OCI-LY3 (cell line): ENCODE measurements around the gene PCNX3.

Experiments
- H2AFZ ChIP-seq: fragments of 200-600, 300-600 bp; shearing (Covaris generic); 2 replicates; pipeline ENCODE4 v1.6.0; 2014; ENCODE audit warnings: antibody characterized with exemption, low read depth, low read length
- H3K27ac ChIP-seq: fragments of 200-600, 300-600 bp; sonication (generic); 2 replicates; pipeline ENCODE4 v1.5.1; 2014; ENCODE audit warnings: mild to moderate bottlenecking, low read length, moderate library complexity, mixed read lengths
- H3K27me3 ChIP-seq: fragments of 200-600, 300-600 bp; sonication (generic); 2 replicates; pipeline ENCODE4 v1.6.1; 2014; ENCODE audit warnings: low read depth, low read length, mixed read lengths
- H3K36me3 ChIP-seq: fragments of 200-600, 300-600 bp; sonication (generic); replicated peaks from 2 replicates; pipeline ENCODE3; 2014; ENCODE audit warnings: low read depth, low read length, mixed read lengths
- H3K4me1 ChIP-seq: fragments of 300-600, 200-600 bp; sonication (generic); 2 replicates; pipeline ENCODE4 v1.6.1; 2014; ENCODE audit warnings: low read length, mixed read lengths
- H3K4me2 ChIP-seq: fragments of 200-600, 300-600 bp; sonication (generic); 2 replicates; pipeline ENCODE4 v1.6.1; 2014; ENCODE audit warnings: low read length, mixed read lengths
- H3K4me3 ChIP-seq: fragments of 300-600, 200-600 bp; sonication (generic); 2 replicates; pipeline ENCODE4 v1.5.1; 2014; ENCODE audit warnings: antibody characterized with exemption, mild to moderate bottlenecking, low read length, moderate library complexity
- H3K79me2 ChIP-seq: fragments of 300-600, 200-600 bp; shearing (Covaris generic); 2 replicates; pipeline ENCODE4 v1.6.1; 2014; ENCODE audit warnings: mild to moderate bottlenecking, low read length, mixed read lengths
- H3K9ac ChIP-seq: fragments of 300-600, 200-600 bp; shearing (Covaris generic); 2 replicates; pipeline ENCODE4 v1.6.0; 2014; ENCODE audit warnings: mild to moderate bottlenecking, low read length, moderate library complexity
- H3K9me3 ChIP-seq: fragments of 200-600, 300-600 bp; shearing (Covaris generic); 2 replicates; pipeline ENCODE4 v1.6.1; 2014; ENCODE audit warnings: low read length, mixed read lengths; ENCODE audit not compliant: insufficient read depth
- H4K20me1 ChIP-seq: fragments of 200-600, 300-600 bp; sonication (generic); 2 replicates; pipeline ENCODE4 v1.6.1; 2016; ENCODE audit warnings: low read length, mixed read lengths; ENCODE audit not compliant: insufficient read depth
- EZH2phosphoT487 ChIP-seq: fragments of 200-600 bp; shearing (Covaris generic); IDR thresholded peaks from 2 replicates; pipeline ENCODE4 v1.6.1; 2018; ENCODE audit warnings: antibody characterized with exemption, mixed run types, low read depth
- TF ChIP-seq, protein P1 (sequence below): fragments of 200-600, 300-600 bp; sonication (generic); IDR thresholded peaks from 2 replicates; pipeline ENCODE4 v1.5.1; 2014; ENCODE audit warnings: antibody characterized with exemption, low read length, low read depth

PCNX3 gene

DNA sequence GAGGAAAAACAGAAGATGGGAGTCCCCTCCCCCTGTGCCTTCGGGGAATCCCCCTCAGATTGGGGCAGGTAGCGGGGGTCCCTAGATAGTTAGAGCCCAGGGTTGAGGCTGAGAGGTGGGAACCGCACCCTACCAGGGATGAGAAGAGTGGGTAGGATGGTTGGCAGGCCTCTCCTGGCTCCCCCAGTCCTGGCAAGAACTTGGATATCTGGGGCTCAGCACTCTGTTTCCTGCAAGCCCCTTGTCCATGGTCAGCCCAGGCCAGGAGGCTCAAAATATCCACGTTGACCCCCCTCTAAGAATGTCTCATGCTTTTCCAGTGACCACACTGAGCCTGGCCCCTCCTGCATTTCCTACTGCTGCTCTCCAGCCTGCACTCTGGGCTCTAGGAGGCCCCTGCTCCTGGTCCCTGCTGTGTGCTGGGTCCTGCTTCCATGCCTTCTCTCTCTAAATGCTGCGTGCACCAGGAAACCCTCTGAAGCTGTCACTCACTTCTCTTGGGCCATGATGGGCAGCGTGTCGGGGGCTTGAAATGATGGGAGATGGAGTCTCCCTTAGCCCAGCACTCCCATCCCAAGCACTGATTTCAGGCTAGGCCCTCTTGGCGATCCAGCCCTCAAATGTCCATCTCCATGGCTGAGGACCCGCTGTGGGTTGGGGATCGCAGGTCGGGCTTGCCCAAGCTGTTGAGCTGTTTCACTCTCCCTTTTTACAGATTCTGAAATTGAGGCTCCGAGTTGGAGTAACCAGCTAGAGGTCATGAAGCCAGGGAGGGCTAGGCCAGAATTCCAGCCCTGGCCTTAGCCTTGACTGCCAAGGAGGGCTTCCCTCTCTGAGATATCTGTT lies 3.6 kb upstream of the PCNX3 start:
- Histone ChIP-seq H3K9me3 (no peaks in the 10 kb centered on the region), H3K4me1 (peaks cover 20% of the 10 kb centered on the region), H3K4me2 (no peak overlapping the region), H4K20me1 (peaks cover 12% of the 10 kb centered on the region), H3K27ac (no peak overlapping the region), H3K36me3 (peaks cover 24% of the 10 kb centered on the region), H3K79me2 (peaks cover 59% of the 10 kb centered on the region), H3K27me3 (no peaks in the 10 kb centered on the region), H3K9ac (no peak overlapping the region), H2AFZ (no peak overlapping the region), H3K4me3 (no peak overlapping the region)
- TF ChIP-seq, protein P1, sequence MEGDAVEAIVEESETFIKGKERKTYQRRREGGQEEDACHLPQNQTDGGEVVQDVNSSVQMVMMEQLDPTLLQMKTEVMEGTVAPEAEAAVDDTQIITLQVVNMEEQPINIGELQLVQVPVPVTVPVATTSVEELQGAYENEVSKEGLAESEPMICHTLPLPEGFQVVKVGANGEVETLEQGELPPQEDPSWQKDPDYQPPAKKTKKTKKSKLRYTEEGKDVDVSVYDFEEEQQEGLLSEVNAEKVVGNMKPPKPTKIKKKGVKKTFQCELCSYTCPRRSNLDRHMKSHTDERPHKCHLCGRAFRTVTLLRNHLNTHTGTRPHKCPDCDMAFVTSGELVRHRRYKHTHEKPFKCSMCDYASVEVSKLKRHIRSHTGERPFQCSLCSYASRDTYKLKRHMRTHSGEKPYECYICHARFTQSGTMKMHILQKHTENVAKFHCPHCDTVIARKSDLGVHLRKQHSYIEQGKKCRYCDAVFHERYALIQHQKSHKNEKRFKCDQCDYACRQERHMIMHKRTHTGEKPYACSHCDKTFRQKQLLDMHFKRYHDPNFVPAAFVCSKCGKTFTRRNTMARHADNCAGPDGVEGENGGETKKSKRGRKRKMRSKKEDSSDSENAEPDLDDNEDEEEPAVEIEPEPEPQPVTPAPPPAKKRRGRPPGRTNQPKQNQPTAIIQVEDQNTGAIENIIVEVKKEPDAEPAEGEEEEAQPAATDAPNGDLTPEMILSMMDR = no peak
- no peak for TF ChIP-seq EZH2phosphoT487

DNA sequence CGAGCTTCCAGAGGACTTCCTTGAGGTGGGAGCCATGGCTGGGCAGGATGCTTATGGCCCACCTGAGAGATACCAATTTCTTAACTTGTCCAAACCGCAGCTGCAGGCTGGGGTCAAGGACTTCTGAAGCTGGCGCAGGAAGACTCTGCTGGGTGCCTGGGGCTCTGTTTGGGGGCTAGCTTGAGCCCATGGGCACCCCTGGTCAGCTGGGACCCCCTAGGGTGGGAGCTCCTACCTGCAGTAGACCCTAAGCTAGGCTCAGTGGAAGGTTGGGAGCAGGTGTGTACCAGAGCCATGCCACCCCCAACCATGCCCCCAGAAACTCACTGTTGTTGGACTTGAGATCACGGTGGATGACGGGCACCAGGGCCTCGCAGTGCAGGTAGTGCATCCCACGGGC lies 2.9 kb upstream of the PCNX3 start:
- Histone ChIP-seq H3K9me3 (no peaks in the 10 kb centered on the region), H3K4me3 (peak overlapping the region; percentile 79; the same call in 1 of the 2 replicates), H3K27ac (no peak overlapping the region), H3K36me3 (peaks cover 24% of the 10 kb centered on the region), H3K79me2 (peaks cover 66% of the 10 kb centered on the region), H2AFZ (no peak overlapping the region), H3K9ac (no peak overlapping the region), H3K4me1 (peaks cover 27% of the 10 kb centered on the region), H3K27me3 (no peaks in the 10 kb centered on the region), H4K20me1 (peaks cover 13% of the 10 kb centered on the region), H3K4me2 (peak overlapping the region; percentile 62)
- TF ChIP-seq, protein P1 = no peak
- TF ChIP-seq EZH2phosphoT487 = no peak

DNA sequence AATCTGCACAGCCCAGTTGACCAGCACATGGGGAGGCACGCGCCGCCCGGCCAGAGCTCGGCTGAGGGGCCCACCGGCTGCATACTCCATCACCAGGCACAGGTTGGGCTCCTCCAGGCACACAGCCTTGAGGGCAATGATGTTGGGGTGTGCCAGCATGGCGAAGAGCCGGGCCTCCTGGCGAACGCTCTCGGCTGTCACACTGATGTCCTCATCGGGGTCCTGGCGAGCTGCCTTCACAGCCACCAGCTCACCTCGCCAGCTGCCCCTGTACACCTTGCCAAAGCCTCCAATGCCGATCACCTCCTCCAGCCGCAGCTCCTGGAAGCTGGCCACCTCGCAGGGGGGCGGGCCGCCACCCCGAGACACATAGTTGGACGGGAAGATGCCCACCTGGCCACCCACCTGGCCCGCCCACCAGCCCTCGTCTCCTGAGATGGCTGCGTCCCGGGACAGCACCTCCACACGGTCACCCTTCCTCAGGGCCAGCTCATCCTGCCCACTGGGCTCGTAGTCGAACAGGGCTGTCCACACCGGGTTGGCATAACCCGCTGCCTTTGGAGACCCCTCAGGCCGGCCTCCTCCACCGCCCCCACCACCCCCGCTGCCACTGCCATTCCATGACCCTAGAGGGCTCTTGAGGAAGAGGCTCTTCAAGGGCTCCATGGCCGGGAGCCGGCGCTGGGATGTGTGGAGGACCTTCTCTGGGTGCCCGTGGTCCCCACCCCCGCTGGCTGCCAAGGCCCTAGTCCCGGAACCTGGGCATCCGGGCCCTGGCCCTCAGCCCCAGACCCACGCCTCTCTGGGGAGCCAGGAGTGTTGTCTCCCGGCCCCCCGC lies 2.3 kb upstream of the PCNX3 start:
- Histone ChIP-seq H3K27ac (peak overlapping the region; percentile 76), H3K9ac (peak overlapping the region; percentile 92), H3K9me3 (no peaks in the 10 kb centered on the region), H3K4me1 (peaks cover 31% of the 10 kb centered on the region), H2AFZ (no peak overlapping the region), H3K4me3 (peak overlapping the region; percentile 79), H3K4me2 (peak overlapping the region; percentile 62), H3K27me3 (no peaks in the 10 kb centered on the region), H3K79me2 (peaks cover 72% of the 10 kb centered on the region), H4K20me1 (peaks cover 13% of the 10 kb centered on the region), H3K36me3 (peaks cover 23% of the 10 kb centered on the region)
- TF ChIP-seq EZH2phosphoT487 = no peak
- TF ChIP-seq, protein P1 = no peak
